ENCODE measurements around the gene YARS2. TPM values are rescaled to one million over a fixed set of nuclear protein-coding genes. Genes with fewer than 3 reads are reported as not detected.
"Not testable (repeated sequence)": the region's sequence is repeated elsewhere in the genome, so short reads cannot be mapped to it uniquely, and the experiment has no call there.

The YARS2 gene
- total RNA-seq, 2 experiments from 2014 or later: 29.3 to 31.8 TPM

DNA sequence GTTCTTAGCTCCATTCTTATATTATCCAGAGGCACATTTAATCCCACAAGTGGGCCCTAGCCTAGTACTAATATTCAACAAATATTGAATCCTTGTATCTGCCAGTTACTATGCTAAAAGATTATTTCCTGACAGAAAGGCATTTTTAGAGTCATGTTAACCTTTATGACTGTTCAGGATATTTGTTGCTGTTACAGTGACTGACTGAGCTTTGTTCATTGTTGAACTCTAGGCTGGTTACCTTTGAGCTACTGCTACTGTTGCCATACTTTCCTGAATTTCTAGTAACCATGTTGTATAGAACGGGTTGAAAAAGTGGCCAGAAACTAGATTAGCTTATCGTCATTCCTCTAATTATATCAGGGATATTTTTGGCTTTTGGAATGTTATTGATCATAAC is 46.8 kb downstream of the YARS2 start:
- TF ChIP-seq, protein P1, sequence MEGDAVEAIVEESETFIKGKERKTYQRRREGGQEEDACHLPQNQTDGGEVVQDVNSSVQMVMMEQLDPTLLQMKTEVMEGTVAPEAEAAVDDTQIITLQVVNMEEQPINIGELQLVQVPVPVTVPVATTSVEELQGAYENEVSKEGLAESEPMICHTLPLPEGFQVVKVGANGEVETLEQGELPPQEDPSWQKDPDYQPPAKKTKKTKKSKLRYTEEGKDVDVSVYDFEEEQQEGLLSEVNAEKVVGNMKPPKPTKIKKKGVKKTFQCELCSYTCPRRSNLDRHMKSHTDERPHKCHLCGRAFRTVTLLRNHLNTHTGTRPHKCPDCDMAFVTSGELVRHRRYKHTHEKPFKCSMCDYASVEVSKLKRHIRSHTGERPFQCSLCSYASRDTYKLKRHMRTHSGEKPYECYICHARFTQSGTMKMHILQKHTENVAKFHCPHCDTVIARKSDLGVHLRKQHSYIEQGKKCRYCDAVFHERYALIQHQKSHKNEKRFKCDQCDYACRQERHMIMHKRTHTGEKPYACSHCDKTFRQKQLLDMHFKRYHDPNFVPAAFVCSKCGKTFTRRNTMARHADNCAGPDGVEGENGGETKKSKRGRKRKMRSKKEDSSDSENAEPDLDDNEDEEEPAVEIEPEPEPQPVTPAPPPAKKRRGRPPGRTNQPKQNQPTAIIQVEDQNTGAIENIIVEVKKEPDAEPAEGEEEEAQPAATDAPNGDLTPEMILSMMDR (IDR thresholded peaks at IDR 0.05): no peak
- H3K27me3 Mint-ChIP-seq: no peaks in the 10 kb centered on the region
- no peaks in the 10 kb centered on the region for H3K9me3 Mint-ChIP-seq
- H3K27ac Mint-ChIP-seq: no peak overlapping the region
- H3K36me3 Mint-ChIP-seq (ENCODE audit: low read depth): peaks cover 22% of the 10 kb centered on the region
- ATAC-seq (no peak), DNase-seq (no peak)
- no peak overlapping the region for H3K4me3 Mint-ChIP-seq
- POLR2A ChIA-PET: no interaction called here
- intact Hi-C loops (cut with micrococcal nuclease): no loop called here
- CTCF ChIA-PET: interaction anchor here (1.3 kb wide), 1 partner anchor 19 kb away, joined by 3 read pairs; no protein-coding TSS in a partner anchor
- peaks cover 6% of the 10 kb centered on the region for H3K4me1 Mint-ChIP-seq (ENCODE audit: low read depth)

DNA sequence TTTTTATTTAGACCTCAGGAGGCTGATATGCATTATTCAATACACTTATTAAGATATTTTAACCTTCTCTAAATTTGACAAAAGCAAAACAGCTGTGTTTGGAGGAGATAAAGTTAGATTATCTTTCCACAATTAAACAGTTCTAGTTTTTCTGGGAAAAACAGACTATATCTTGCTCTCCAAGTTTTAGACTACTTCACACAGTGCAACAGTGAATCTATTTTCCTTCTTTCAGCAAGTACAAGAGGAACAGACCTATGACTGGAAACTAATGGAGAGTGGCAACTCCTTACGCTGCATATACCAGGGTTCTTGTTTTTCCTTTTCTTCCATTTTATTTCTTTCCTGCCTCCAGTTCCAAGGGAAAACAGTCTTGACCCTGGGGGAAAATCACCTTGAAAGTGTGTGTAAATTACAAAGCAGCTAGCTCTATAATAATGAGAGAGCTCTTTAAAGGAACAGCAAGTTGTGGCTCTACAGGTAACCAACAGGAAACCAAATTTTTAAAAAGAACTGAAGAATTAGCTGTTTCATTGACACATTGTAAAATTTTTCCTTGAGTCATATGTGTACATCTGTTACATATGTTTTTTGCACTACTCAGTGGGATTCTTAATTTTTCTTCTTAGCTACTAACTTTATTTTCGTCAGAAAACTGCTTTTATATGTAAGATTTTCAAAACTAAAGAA is 49.2 kb downstream of the YARS2 start:
- no peaks in the 10 kb centered on the region for H3K27me3 Mint-ChIP-seq
- intact Hi-C loops (cut with micrococcal nuclease): no loop called here
- H3K4me1 Mint-ChIP-seq (ENCODE audit: low read depth): peaks cover 6% of the 10 kb centered on the region
- H3K4me3 Mint-ChIP-seq: no peak overlapping the region
- TF ChIP-seq, protein P1 (IDR thresholded peaks at IDR 0.05): no peak
- peak overlapping the region; percentile 74 for H3K27ac Mint-ChIP-seq
- H3K9me3 Mint-ChIP-seq: no peaks in the 10 kb centered on the region
- H3K36me3 Mint-ChIP-seq (ENCODE audit: low read depth): peaks cover 17% of the 10 kb centered on the region
- POLR2A ChIA-PET: interaction anchor here (0.8 kb wide), 1 partner anchor 49 kb away, joined by 5 read pairs; the partner anchor contains the start of gene YARS2
- CTCF ChIA-PET: interaction anchor here (1.1 to 2.4 kb wide), 4 partner anchors 10 to 251 kb away, joined by 3 to 9 read pairs (median 4); partner anchors contain the start of gene YARS2
- ATAC-seq (no peak), DNase-seq (no peak)

DNA sequence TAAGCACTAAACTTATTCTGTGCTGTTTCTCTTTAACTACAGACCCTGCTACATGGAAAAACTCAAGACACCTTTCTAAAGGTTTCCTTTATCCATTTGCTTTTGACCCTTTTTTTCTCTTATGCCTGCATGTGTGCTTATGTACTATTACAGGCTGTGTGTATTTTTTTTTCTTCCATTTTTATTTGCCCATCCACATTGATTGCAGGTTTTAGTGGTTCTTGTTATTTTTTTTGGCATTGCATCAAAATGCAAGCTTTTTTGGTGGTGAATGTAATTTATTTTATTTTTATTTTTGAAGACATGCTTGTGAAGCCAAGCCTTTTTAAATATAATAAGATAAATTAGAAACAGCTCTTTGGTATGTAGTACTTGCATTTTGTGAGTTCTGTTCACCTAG is 49.9 kb downstream of the YARS2 start:
- no peak for DNase-seq
- ATAC-seq: no peak
- TF ChIP-seq, protein P1 (IDR thresholded peaks at IDR 0.05): no peak
- peaks cover 11% of the 10 kb centered on the region for H3K36me3 Mint-ChIP-seq (ENCODE audit: low read depth)
- intact Hi-C loops (cut with micrococcal nuclease): no loop called here
- H3K27me3 Mint-ChIP-seq: no peaks in the 10 kb centered on the region
- H3K4me3 Mint-ChIP-seq: no peak overlapping the region
- CTCF ChIA-PET: interaction anchor here (1.1 to 1.4 kb wide), 2 partner anchors 25 to 250 kb away, joined by 3 to 4 read pairs; no protein-coding TSS in a partner anchor
- POLR2A ChIA-PET: no interaction called here
- no peaks in the 10 kb centered on the region for H3K9me3 Mint-ChIP-seq
- H3K4me1 Mint-ChIP-seq (ENCODE audit: low read depth): peaks cover 6% of the 10 kb centered on the region
- H3K27ac Mint-ChIP-seq: no peak overlapping the region

DNA sequence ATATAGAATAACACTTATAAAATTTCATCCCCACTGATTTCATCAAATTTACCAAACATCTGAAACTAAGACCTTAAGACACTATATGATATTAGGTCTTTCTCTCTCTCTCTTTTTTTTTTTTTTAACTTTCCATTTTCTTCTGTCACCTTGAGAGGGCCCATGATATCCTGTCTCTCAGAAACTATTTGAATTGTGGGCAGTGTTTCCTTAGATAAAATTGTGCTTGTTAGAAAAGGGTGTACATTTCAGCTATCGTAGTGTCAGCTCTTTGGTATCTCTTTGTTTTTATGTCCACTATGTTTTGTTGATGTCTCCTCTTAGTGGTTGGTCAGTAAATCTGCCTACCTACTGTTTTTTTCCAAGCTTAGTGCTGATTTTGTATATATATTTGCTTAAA is 52.8 kb downstream of the YARS2 start:
- no peak overlapping the region for H3K27ac Mint-ChIP-seq
- intact Hi-C loops (cut with micrococcal nuclease): no loop called here
- TF ChIP-seq, protein P1 (IDR thresholded peaks at IDR 0.05): no peak
- CTCF ChIA-PET: interaction anchor here (1.0 to 1.5 kb wide), 3 partner anchors 8 to 53 kb away, joined by 3 to 5 read pairs (median 4); partner anchors contain the start of gene YARS2
- DNase-seq: no peak
- no peaks in the 10 kb centered on the region for H3K27me3 Mint-ChIP-seq
- no peak for ATAC-seq
- H3K4me1 Mint-ChIP-seq (ENCODE audit: low read depth): peaks cover 6% of the 10 kb centered on the region
- POLR2A ChIA-PET: interaction anchor here (0.6 kb wide), 1 partner anchor 101 kb away, joined by 3 read pairs; no protein-coding TSS in a partner anchor
- no peaks in the 10 kb centered on the region for H3K9me3 Mint-ChIP-seq
- no peak overlapping the region for H3K4me3 Mint-ChIP-seq
- H3K36me3 Mint-ChIP-seq (ENCODE audit: low read depth): peaks cover 9% of the 10 kb centered on the region

DNA sequence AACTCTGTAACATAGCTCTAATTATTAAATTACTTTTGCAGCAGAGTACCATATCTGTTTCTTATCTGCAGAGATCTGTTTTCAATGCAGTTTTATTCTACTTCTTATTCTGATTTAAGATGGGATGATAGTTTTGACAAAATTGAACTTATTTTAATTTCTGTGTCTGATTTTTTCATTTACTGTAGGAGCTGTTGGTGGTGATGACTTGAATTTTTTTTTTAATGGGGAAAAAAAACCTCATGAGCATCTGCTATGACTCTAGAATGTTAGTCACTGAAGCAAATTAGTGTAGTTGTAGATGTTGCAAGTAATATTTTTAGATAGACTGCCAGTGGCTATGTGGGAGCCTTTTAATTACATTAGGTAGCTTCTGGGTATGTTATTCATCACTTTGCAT is 53.2 kb downstream of the YARS2 start:
- no peak for ATAC-seq
- Mint-ChIP-seq H3K27ac (no peak overlapping the region), H3K36me3 (ENCODE audit: low read depth) (peaks cover 9% of the 10 kb centered on the region)

DNA sequence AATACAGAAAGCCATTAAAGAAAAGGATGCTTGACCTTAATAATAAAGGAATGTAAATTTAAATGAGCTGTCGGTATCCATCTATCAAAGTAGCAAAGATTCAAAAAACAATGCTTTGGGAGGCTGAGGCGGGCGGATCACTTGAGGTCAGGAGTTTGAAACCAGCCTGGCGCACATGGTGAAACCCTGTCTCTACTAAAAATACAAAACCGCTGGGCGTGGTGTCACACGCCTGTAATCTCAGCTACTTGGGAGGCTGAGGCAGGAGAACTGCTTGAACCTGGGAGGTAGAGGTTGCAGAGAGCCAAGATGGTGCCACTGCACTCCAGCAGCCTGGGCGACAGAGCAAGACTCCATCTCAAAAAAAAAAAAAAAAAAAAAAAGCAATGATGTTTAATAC is 56.3 kb downstream of the YARS2 start:
- ATAC-seq; H3K27ac Mint-ChIP-seq; POLR2A ChIA-PET; CTCF ChIA-PET; intact Hi-C loops (cut with micrococcal nuclease); DNase-seq; H3K9me3 Mint-ChIP-seq; H3K4me1 Mint-ChIP-seq (ENCODE audit: low read depth); H3K4me3 Mint-ChIP-seq; H3K27me3 Mint-ChIP-seq: not testable (repeated sequence)
- peaks cover 14% of the 10 kb centered on the region for H3K36me3 Mint-ChIP-seq (ENCODE audit: low read depth)

More for the DNA sequence above, 53.2 kb downstream of the YARS2 start:
- POLR2A ChIA-PET: interaction anchor here (0.6 kb wide), 1 partner anchor 101 kb away, joined by 3 read pairs; no protein-coding TSS in a partner anchor
- Mint-ChIP-seq H3K4me3 (no peak overlapping the region), H3K27me3 (no peaks in the 10 kb centered on the region), H3K9me3 (no peaks in the 10 kb centered on the region), H3K4me1 (ENCODE audit: low read depth) (peaks cover 7% of the 10 kb centered on the region)
- CTCF ChIA-PET: interaction anchor here (1.0 kb wide), 1 partner anchor 53 kb away, joined by 5 read pairs; the partner anchor contains the start of gene YARS2
- intact Hi-C loops (cut with micrococcal nuclease): no loop called here
- no peak for DNase-seq
- TF ChIP-seq, protein P1 (IDR thresholded peaks at IDR 0.05): no peak
